SK-N-SH treated with all-trans-retinoic acid at 6 μM for 48 hours (cell line): ENCODE results near the gene APMAP.

Experiments used
- ARNTL ChIP-seq: fragments of 450-650 bp; formaldehyde crosslinking; IDR thresholded peaks from 2 replicates; pipeline ENCODE4 v1.5.0; 2020; ENCODE audit warnings: low read depth, mild to moderate bottlenecking, moderate library complexity, borderline replicate concordance
- CREB5 ChIP-seq: fragments of 250-450 bp; sonication (Bioruptor Pico); IDR thresholded peaks from 2 replicates; pipeline ENCODE4 v1.5.1; 2020; ENCODE audit warnings: low read depth, mild to moderate bottlenecking, moderate library complexity
- ESRRG ChIP-seq: fragments of 250-450 bp; sonication (Bioruptor Pico); IDR thresholded peaks from 2 replicates; pipeline ENCODE4 v1.6.1; 2021; ENCODE audit warnings: mild to moderate bottlenecking
- GLIS3 ChIP-seq: fragments of 250-450 bp; sonication (Bioruptor Pico); IDR thresholded peaks from 2 replicates; pipeline ENCODE4 v1.5.0; 2020; ENCODE audit warnings: mild to moderate bottlenecking, moderate library complexity
- ISL1 ChIP-seq: fragments of 250-450 bp; sonication (Bioruptor Pico); IDR thresholded peaks from 2 replicates; pipeline ENCODE4 v2.1.2; 2022; ENCODE audit warnings: mild to moderate bottlenecking, moderate library complexity
- RARB ChIP-seq: fragments of 250-450 bp; sonication (Bioruptor Pico); IDR thresholded peaks from 2 replicates; pipeline ENCODE4 v1.8.0; 2021; ENCODE audit warnings: mild to moderate bottlenecking, moderate library complexity
- TOX ChIP-seq: fragments of 250-450 bp; sonication (Bioruptor Pico); IDR thresholded peaks from 2 replicates; pipeline ENCODE4 v1.8.0; 2021; ENCODE audit warnings: mild to moderate bottlenecking, moderate library complexity, borderline replicate concordance
- ZC3H10 ChIP-seq: fragments of 250-450 bp; sonication (Bioruptor Pico); IDR thresholded peaks from 2 replicates; pipeline ENCODE4 v1.5.1; 2021; ENCODE audit warnings: mild to moderate bottlenecking, moderate library complexity
- ZFP3 ChIP-seq: fragments of 250-450 bp; sonication (Bioruptor Pico); IDR thresholded peaks from 2 replicates; pipeline ENCODE4 v1.5.0; 2020; ENCODE audit warnings: mild to moderate bottlenecking, moderate library complexity
- ZNF8 ChIP-seq: fragments of 450-650 bp; formaldehyde crosslinking; IDR thresholded peaks from 2 replicates; pipeline ENCODE4 v1.5.0; 2020; ENCODE audit warnings: mild to moderate bottlenecking, moderate library complexity

GRCh38 chr20:24915440-24915839, 77.1 kb downstream of the APMAP start:
- TF ChIP-seq ISL1 (CRISPR knock-in tag) (no peak), RARB (CRISPR knock-in tag) (no peak), ARNTL (CRISPR knock-in tag) (no peak), ESRRG (CRISPR knock-in tag) (no peak), CREB5 (no peak), TOX (no peak), GLIS3 (no peak), ZC3H10 (CRISPR knock-in tag) (no peak), ZFP3 (CRISPR knock-in tag) (no peak), ZNF8 (CRISPR knock-in tag) (no peak)
